ENCODE measurements around the gene FAM13A. TPM values are rescaled to one million over a fixed set of nuclear protein-coding genes. Genes with fewer than 3 reads are reported as not detected.

The FAM13A gene
- total and polyA plus RNA-seq, 2 of the 4 experiments (the other 2 are of a cell fraction), result 13.1 to 22.0 TPM

DNA sequence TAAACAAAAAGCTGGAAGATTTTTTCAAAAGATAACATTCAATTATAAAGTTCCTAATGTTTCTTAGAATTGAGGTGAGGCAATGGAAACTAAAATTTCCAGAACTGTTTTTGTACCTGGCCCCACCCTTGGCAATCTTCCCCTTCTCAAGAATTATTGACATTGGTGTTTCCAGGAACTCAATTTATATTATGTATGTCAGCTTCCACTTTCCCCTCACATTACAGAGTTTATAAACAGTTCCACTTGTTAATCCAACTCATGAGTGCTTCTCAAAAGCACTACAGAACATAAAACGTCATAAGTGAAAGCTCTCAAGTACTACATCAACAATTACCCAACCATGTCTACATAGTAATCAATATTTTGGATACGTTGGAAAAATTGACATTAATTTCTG is 107.4 kb downstream of the FAM13A start:
- ATAC-seq (ENCODE audit: low read depth), result no peak
- CTCF ChIA-PET, result no interaction called here

More for the DNA sequence above, 107.4 kb downstream of the FAM13A start:
- Histone ChIP-seq H2BK5ac (ENCODE audit: low read depth, low read length, poor library complexity, severe bottlenecking) (no peak overlapping the region), H3K27me3 (ENCODE audit: control insufficient read depth, insufficient read depth, low read length) (no peaks in the 10 kb centered on the region), H2AFZ (replicated peaks; ENCODE audit: low read length, poor library complexity) (no peak overlapping the region), H2BK20ac (ENCODE audit: low read depth, low read length) (no peak overlapping the region), H3K4me3 (ENCODE audit: insufficient read depth, low read depth, low read length) (no peak overlapping the region), H3K36me3 (ENCODE audit: control insufficient read depth, insufficient read depth, low read length) (no peaks in the 10 kb centered on the region), H2AK9ac (replicated peaks; ENCODE audit: low read depth, low read length, poor library complexity) (no peak overlapping the region), H4K20me1 (ENCODE audit: insufficient read depth, low read length) (no peaks in the 10 kb centered on the region), H3K4me2 (ENCODE audit: low read depth, low read length) (no peak overlapping the region), H4K5ac (ENCODE audit: low read depth, low read length) (no peak overlapping the region), H4K8ac (ENCODE audit: low read depth in 2 of 2, low read length in 2 of 2) (no peak overlapping the region), H3K23ac (ENCODE audit: low read depth, low read length) (no peak overlapping the region), H3K56ac (ENCODE audit: extremely low read depth, insufficient read depth, low read length) (no peak overlapping the region), H3K18ac (ENCODE audit: low read depth, low read length) (no peak overlapping the region), H3K4ac (ENCODE audit: low read depth, low read length) (no peak overlapping the region), H3K9me1 (ENCODE audit: insufficient read depth, low read length) (no peaks in the 10 kb centered on the region), H3K4me1 (ENCODE audit: control insufficient read depth, insufficient read depth, low read length) (no peaks in the 10 kb centered on the region), H2BK120ac (ENCODE audit: low read depth, low read length) (no peak overlapping the region), H3K27ac (ENCODE audit: insufficient read depth, low read length) (no peak overlapping the region), H3K79me1 (ENCODE audit: low read depth in 1 of 2, low read length in 2 of 2) (no peaks in the 10 kb centered on the region), H3K9ac (ENCODE audit: low read depth, low read length) (no peak overlapping the region), H2BK15ac (ENCODE audit: low read depth, low read length) (no peak overlapping the region), H4K91ac (ENCODE audit: insufficient read depth, low read depth, low read length) (no peak overlapping the region), H2AK5ac (ENCODE audit: low read depth, low read length) (no peak overlapping the region), H3K14ac (replicated peaks; ENCODE audit: low read depth, low read length) (no peak overlapping the region), H3K9me3 (ENCODE audit: control insufficient read depth, insufficient read depth, low read length) (no peaks in the 10 kb centered on the region)
- no CpG with 5 or more reads among the region's 2 CpGs for WGBS, 2 experiments (ENCODE audit: extremely low coverage in 2 of 2, insufficient read length in 1 of 2)
- no TSS peak for BruUV-seq (replicated peaks)
- intact Hi-C loops (cut with micrococcal nuclease), result no loop called here
- POLR2A ChIA-PET (ENCODE audit: unreplicated experiment), result no interaction called here
- in situ Hi-C loops (cut with MboI; ENCODE audit: low sequenced_read_pairs), result no loop called here
- dilution Hi-C loops (cut with HindIII; ENCODE audit: low sequenced_read_pairs, unreplicated experiment), result no loop called here
- TF ChIP-seq MXI1 (IDR thresholded peaks at IDR 0.05; ENCODE audit: borderline replicate concordance, low read depth, low read length) (no peak), FOS (IDR thresholded peaks at IDR 0.05; ENCODE audit: low read depth, low read length) (no peak), NFE2L2 (IDR thresholded peaks at IDR 0.05; ENCODE audit: low read depth, low read length) (no peak), CEBPB (IDR thresholded peaks at IDR 0.05; ENCODE audit: low read depth, low read length) (no peak), POLR2A (IDR thresholded peaks at IDR 0.05; ENCODE audit: low read depth, low read length) (no peak)
- DNase-seq, result no peak

All from IMR-90 (cell line).